ENCODE data around the gene GNAI2.
"Not testable (repeated sequence)": the region's sequence is repeated elsewhere in the genome, so short reads cannot be mapped to it uniquely, and the experiment has no call there.

Gene GNAI2

DNA sequence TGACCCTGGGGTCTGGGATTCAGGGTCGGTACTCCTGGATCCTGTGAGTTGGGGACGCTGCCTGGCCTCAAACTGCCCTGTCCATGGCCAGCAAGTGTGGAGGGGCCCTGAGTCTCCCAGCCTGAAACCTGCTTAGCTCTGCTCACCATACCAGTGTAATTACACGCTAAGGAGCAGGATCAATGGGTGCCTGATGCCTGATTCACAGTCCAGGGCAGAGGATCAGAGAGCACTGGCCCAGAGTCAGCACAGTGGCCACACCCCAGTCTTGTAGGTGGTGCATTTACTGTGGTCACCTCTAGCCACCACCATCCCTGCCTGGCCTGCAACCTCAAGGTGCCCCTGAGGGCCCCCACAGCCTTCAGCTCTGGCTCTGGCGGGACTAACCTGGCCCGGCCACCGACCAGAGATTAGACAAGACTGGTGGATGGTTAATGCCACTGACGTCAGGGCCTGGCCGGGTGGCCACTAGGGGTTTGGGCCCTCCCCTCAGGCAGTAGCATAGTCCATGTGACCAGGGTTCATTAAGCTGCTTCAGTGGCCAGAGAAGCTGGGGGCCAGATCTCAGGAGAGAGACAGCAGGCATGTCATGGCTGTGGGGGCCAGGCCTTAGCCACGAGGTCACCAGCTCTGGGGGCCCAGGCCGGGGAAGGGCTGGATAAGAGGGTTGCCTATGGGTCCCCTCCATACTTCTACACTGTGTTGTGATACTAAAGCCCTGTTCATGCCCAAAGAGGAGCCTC lies 34.3 kb upstream of the GNAI2 start:
- no peaks in the 10 kb centered on the region for H3K9me3 Mint-ChIP-seq (ENCODE audit: low read depth)
- no peak overlapping the region for H3K27ac Mint-ChIP-seq
- peaks cover 18% of the 10 kb centered on the region for H3K27me3 Mint-ChIP-seq
- H3K4me3 Mint-ChIP-seq = no peak overlapping the region
- peaks cover 2% of the 10 kb centered on the region for H3K4me1 Mint-ChIP-seq (ENCODE audit: low read depth)
- H3K36me3 Mint-ChIP-seq = no peaks in the 10 kb centered on the region

- Mint-ChIP-seq H3K27ac (no peak overlapping the region), H3K4me1 (ENCODE audit: low read depth) (peaks cover 2% of the 10 kb centered on the region), H3K27me3 (peaks cover 18% of the 10 kb centered on the region), H3K9me3 (ENCODE audit: low read depth) (no peaks in the 10 kb centered on the region), H3K4me3 (no peak overlapping the region), H3K36me3 (no peaks in the 10 kb centered on the region)
Observed at GRCh38 chr3:50202353-50203112, 33.5 kb upstream of the GNAI2 start.

- Mint-ChIP-seq H3K4me1 (ENCODE audit: low read depth) (peaks cover 2% of the 10 kb centered on the region), H3K27ac (no peak overlapping the region), H3K27me3 (peaks cover 18% of the 10 kb centered on the region)
Observed at GRCh38 chr3:50203113-50203808, 32.7 kb upstream of the GNAI2 start.

GRCh38 chr3:50203809-50204803 lies 31.9 kb upstream of the GNAI2 start:
- peaks cover 2% of the 10 kb centered on the region for H3K4me1 Mint-ChIP-seq (ENCODE audit: low read depth)
- H3K27me3 Mint-ChIP-seq = peaks cover 18% of the 10 kb centered on the region
- H3K27ac Mint-ChIP-seq = no peak overlapping the region
- no peak overlapping the region for H3K4me3 Mint-ChIP-seq
- H3K36me3 Mint-ChIP-seq = no peaks in the 10 kb centered on the region
- H3K9me3 Mint-ChIP-seq (ENCODE audit: low read depth) = no peaks in the 10 kb centered on the region

More at GRCh38 chr3:50203113-50203808, 32.7 kb upstream of the GNAI2 start:
- no peaks in the 10 kb centered on the region for H3K9me3 Mint-ChIP-seq (ENCODE audit: low read depth)
- H3K4me3 Mint-ChIP-seq = no peak overlapping the region
- no peaks in the 10 kb centered on the region for H3K36me3 Mint-ChIP-seq

- Mint-ChIP-seq H3K27ac (no peak within 1 kb of the TSS), H3K36me3 (no peaks in the 10 kb centered on the region), H3K9me3 (ENCODE audit: low read depth) (no peaks in the 10 kb centered on the region), H3K27me3 (peaks cover 17% of the 10 kb centered on the region), H3K4me1 (ENCODE audit: low read depth) (peaks cover 2% of the 10 kb centered on the region), H3K4me3 (peak within 1 kb of the TSS; percentile 32)
Observed at GRCh38 chr3:50204804-50205412, 31.1 kb upstream of the GNAI2 start, which contains the start of gene SLC38A3. SLC38A3 (plus strand) TSS chr3:50205271; CDS start chr3:50214200, 8,929 bp downstream.

GRCh38 chr3:50205413-50206276 lies 30.4 kb upstream of the GNAI2 start:
- no peaks in the 10 kb centered on the region for H3K9me3 Mint-ChIP-seq (ENCODE audit: low read depth)
- H3K4me3 Mint-ChIP-seq = peak overlapping the region; percentile 32
- peaks cover 2% of the 10 kb centered on the region for H3K4me1 Mint-ChIP-seq (ENCODE audit: low read depth)
- peaks cover 15% of the 10 kb centered on the region for H3K27me3 Mint-ChIP-seq
- no peaks in the 10 kb centered on the region for H3K36me3 Mint-ChIP-seq
- no peak overlapping the region for H3K27ac Mint-ChIP-seq

GRCh38 chr3:50207359-50208042 lies 28.5 kb upstream of the GNAI2 start:
- H3K4me3 Mint-ChIP-seq = no peak overlapping the region
- H3K27me3 Mint-ChIP-seq = peaks cover 6% of the 10 kb centered on the region
- peaks cover 2% of the 10 kb centered on the region for H3K4me1 Mint-ChIP-seq (ENCODE audit: low read depth)
- H3K9me3 Mint-ChIP-seq (ENCODE audit: low read depth) = no peaks in the 10 kb centered on the region
- no peaks in the 10 kb centered on the region for H3K36me3 Mint-ChIP-seq
- no peak overlapping the region for H3K27ac Mint-ChIP-seq

GRCh38 chr3:50208677-50209344 lies 27.2 kb upstream of the GNAI2 start:
- no peaks in the 10 kb centered on the region for H3K9me3 Mint-ChIP-seq (ENCODE audit: low read depth)
- H3K27me3 Mint-ChIP-seq = no peaks in the 10 kb centered on the region
- H3K36me3 Mint-ChIP-seq = no peaks in the 10 kb centered on the region

DNA sequence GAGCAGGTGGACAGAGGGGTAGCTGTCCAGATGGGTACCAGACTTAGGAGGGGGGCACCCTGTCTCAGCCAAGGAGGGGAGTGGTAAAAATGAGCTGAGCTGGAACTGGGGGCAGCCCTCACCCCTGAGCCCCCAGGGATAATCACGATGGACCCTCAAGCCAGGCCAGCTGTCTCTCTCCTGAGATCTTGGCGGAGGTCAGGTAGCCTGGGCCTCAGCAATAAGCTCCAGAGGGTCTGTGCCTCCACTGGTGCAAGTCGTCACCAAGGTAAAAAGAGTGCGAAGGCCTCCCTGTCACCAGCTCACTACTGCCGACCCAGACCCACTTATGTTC lies 25.9 kb upstream of the GNAI2 start:
- Mint-ChIP-seq H3K27me3 (no peaks in the 10 kb centered on the region), H3K9me3 (ENCODE audit: low read depth) (no peaks in the 10 kb centered on the region), H3K4me1 (ENCODE audit: low read depth) (no peaks in the 10 kb centered on the region), H3K4me3 (no peak overlapping the region), H3K36me3 (no peaks in the 10 kb centered on the region), H3K27ac (no peak overlapping the region)

More at GRCh38 chr3:50208677-50209344, 27.2 kb upstream of the GNAI2 start:
- Mint-ChIP-seq H3K27ac (no peak overlapping the region), H3K4me1 (ENCODE audit: low read depth) (peaks cover 2% of the 10 kb centered on the region), H3K4me3 (no peak overlapping the region)

DNA sequence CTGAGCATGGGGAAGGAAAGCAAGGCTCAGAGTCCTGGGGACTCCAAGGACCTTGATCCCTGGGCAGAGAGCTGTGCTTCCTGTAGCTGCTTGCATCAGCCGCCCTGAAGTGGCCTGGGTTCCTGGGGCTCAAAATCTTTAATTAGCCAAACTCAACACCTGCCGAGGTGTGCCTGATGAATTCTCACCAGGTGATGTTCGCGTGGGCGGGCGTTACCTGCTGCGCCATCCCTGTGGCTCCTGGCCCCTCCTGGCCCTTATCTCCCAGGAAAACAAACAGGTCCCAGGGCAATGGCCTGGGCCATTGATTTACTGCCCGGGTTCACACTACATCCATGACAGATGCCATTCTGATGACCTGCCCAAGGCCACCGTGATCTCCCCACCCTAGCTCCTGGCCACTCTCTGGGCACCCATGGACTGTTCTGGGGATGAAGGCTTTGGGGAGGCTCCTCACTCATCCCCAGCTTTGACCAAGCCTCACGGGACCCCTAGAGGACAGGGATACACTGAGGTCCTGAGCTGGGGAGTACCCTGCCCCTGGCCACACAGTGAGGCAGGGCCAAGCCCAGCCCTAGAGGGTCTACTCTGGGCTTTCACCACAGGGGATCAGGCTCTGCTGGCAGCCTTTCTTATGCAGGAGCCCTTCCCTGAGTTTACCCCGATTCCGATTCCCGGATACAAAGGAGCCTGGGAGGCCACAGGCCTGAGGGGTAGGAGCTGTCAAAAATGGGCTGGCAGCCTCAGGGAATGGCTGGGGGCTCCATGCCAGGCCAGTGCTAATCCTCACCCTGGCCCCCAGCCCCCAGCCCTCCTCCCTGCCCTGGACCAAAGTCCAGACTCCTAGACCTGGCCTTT lies 25.3 kb upstream of the GNAI2 start:
- H3K27me3 Mint-ChIP-seq = no peaks in the 10 kb centered on the region
- no peak overlapping the region for H3K27ac Mint-ChIP-seq
- H3K9me3 Mint-ChIP-seq (ENCODE audit: low read depth) = no peaks in the 10 kb centered on the region
- no peaks in the 10 kb centered on the region for H3K4me1 Mint-ChIP-seq (ENCODE audit: low read depth)
- no peak overlapping the region for H3K4me3 Mint-ChIP-seq
- no peaks in the 10 kb centered on the region for H3K36me3 Mint-ChIP-seq

- not testable (repeated sequence) for H3K27me3 Mint-ChIP-seq; H3K27ac Mint-ChIP-seq; H3K36me3 Mint-ChIP-seq; H3K4me1 Mint-ChIP-seq (ENCODE audit: low read depth); H3K4me3 Mint-ChIP-seq; H3K9me3 Mint-ChIP-seq (ENCODE audit: low read depth)
Observed at GRCh38 chr3:50211368-50211717, 24.7 kb upstream of the GNAI2 start.

DNA sequence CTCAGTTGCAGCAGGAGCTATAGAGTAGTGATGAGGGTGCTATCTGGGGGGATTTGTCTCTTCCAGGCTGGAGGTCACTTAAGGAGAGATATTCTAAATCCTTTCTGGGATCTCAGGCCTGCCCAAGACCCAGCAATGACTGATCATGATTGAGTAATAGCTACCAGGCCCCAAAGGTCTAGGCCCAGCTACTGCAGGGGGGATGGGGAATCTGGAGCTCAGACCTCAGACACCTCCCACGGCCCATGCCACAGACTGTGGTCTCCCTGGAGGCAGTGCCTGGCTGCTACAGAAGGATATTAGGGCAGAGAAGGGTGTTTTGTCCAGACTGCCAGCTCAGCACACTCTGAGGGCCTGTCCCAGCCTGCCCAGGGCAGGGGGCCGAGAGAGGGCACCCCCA lies 24.1 kb upstream of the GNAI2 start:
- H3K27ac Mint-ChIP-seq = no peak overlapping the region
- no peaks in the 10 kb centered on the region for H3K9me3 Mint-ChIP-seq (ENCODE audit: low read depth)
- H3K36me3 Mint-ChIP-seq = no peaks in the 10 kb centered on the region
- no peaks in the 10 kb centered on the region for H3K27me3 Mint-ChIP-seq
- no peak overlapping the region for H3K4me3 Mint-ChIP-seq
- no peaks in the 10 kb centered on the region for H3K4me1 Mint-ChIP-seq (ENCODE audit: low read depth)
